Caki2 (cell line): ENCODE data around the gene DROSHA. TPM values are rescaled to one million over a fixed set of nuclear protein-coding genes. Genes with fewer than 3 reads are reported as not detected.
"Not testable (repeated sequence)": the region's sequence is repeated elsewhere in the genome, so short reads cannot be mapped to it uniquely, and the experiment has no call there.

ENCODE experiments used
- DNase-seq: peaks from one replicate; pipeline ENCODE4 v3.0.0-alpha.2; 2015; ENCODE audit warnings: low read depth
- in situ Hi-C: cut with HindIII; loops from 2 replicates; pipeline ENCODE4 v1.10.0; 2016; ENCODE audit warnings: low sequenced_read_pairs, low pct_unique_long_range_greater_than_20kb, mixed read lengths
- total RNA-seq: library from RNA; depleted of rRNA; stranded (reverse); fragments of >200 nt; shearing (Covaris generic); gene quantifications from 2 replicates; pipeline ENCODE4 v1.2.3, GENCODE V29; 2014; ENCODE audit warnings: low replicate concordance; rRNA removed

Gene DROSHA
- total RNA-seq, 1 experiment from 2014 or later, result 21.6 TPM

DNA sequence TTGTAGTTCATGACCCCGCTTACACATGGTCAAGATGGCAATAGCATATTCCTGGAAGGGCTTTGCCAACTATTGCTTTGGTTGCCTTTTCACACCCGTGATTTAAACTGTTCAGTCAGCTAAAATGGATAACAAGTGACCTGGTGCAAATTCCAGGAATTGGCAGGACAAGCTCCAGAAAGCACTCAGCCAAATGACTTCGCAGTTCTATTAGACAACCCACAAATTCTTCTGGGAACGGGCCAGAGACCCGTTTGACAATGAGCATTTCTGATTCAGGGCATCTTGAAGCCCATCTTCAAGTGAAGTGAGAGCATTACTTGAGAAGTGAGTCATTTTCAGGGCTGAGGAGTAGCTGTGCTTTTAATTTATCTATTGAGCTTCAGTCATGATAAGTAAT is 165.0 kb downstream of the DROSHA start:
- in situ Hi-C loops, result no loop called here
- DNase-seq, result no peak

DNA sequence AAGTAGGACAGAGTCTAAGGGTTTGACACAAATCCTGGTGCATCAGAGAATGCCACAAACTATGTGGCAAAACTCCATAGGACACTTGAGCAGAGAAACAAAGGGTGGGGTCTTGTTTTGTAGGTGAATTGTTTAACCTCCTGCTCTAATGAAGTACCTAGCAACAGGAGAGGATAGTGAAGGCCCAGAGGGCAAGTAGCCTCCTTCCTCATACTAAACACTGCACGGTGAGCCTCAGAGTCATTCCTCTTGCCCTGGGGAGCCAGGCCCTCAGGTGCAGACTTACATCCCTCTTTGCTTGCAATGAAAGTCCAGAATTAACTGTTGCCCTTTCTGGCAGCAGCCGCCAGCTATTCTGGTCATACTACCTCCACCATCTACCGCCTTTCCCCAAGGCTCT is 166.1 kb downstream of the DROSHA start:
- no peak for DNase-seq
- in situ Hi-C loops, result no loop called here

DNA sequence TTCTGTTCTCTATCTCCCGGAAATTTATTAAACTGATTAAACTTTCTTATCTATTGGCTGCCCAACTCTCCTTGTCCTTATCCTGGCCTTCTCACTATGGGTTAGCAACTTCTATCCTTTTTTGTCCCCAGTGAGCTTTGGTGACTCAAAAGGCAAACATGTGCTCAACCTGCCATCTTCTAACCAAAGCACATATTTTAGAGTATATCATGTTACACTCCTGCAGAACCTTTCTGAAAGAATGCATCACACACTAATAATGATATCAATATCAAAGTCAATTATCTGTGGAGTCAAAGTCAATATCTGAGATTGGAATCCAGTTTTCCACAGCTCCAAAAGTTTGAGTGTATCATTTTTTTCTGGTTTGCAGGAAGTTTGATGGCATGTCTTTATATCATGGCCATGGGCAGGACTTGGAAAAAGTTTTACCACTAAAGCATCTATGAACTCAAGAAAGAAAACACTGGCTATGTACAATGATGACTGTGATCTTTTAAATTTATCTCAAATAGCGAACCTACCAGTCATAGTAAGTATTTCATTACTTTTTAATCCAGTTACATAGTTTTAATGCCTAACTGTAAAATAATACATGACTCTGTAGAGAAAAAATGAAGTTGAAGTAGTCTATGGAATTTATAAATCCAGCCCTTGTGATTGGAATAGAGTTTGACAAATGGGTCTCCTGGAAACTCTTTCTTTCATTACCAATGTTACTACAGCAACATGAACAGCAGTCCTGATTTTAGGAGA is 166.8 kb downstream of the DROSHA start:
- in situ Hi-C loops, result no loop called here
- no peak for DNase-seq

DNA sequence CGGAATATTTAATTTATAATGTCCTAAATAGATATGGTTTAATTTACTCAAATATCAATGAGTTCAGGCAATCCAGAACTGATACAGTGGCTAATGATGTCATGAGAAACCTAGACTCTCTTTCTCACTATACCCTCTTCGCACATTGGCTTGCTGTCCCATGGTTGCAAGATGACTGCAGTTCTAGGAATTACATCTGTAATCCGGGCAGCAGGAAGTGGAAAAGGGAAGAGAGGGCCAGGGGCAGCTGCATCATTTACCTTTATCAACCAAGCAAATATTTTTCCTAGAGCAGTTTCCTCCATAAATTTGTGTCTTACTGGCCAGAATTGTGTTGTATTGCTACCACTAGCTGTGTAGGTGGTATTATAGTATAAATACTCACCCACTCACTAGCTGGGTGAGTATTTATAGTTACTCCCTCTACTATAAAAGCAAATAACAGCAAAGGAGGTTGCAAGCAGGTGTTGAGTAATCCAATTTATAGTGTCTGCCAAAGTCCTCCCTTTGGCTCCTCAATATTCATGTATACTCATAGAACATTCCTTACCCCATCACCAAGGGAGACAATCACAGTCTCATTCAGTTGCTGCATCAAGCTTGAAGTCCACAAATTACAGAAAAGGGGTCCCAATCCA is 168.8 kb downstream of the DROSHA start:
- in situ Hi-C loops, result no loop called here
- no peak for DNase-seq

DNA sequence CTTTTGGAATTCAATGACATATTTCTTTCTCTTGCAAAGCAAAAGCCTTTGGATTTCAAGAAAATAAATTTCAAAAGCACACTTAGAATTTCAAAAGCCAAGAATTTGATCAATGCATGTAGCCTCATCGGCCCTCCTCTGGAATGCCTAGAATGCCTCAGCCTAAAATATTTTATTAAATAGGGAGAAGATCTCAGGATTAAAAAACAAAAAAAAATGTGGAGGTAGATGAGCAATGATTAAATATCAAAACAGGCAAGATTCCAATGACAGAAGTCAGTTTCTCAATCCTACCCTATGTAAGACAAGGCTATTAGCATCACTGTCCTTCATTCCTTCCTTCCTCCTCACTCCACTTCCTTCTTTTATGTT is 169.4 kb downstream of the DROSHA start:
- DNase-seq, result no peak
- in situ Hi-C loops, result no loop called here

DNA sequence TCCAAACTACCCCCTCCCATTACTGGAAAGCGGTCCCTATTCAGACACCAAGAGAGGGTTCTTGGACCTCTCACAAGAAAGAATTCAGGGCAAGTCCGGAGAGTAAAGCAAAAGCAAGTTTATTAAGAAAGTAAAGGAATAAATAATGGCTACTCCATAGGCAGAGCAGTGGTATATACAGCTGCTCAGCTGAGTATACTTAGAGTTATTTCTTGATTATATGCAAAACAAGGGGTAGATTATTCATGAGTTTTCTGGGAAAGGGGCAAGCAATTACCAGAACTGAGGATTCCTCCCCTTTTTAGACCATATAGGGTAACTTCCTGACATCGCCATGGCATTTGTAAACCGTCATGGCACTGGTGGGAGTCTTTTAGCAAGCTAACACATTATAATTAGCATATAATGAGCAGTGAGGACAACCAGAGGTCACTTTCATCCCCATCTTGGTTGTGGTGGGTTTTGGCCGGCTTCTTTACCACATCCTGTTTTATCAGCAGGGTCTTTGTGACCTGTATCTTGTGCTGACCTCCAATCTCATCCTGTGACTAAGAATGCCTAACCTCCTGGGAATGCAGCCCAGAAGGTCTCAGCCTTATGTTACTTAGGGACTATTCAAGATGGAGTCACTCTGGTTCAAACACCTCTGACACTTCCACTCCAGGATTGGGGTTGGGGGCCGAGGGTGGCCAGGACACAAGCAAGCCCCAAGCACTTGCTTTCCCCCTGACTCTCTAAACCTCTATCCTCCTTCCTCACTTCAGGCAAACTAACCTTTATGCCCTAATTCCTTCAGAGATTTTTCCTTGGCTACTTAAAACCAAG is 170.0 kb downstream of the DROSHA start:
- in situ Hi-C loops, DNase-seq: not testable (repeated sequence)

DNA sequence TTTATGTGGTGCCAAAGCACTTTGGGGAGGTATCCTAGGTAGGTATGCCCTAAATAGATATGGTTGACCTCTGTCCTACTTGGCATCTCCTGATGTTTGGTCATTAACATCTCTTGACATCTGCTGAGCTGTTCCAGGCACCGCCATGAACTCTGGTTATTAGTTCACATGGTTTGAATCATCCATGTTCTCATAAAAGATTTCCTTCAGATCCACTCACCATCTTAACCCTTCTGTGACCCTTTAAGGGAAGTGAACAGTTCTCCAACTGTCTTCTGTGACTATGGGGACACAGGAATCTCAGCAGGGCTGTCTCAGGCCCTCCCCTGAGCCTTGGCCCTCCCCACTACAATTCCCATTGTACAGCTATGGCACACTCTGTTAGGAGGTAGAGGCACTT is 170.7 kb downstream of the DROSHA start:
- DNase-seq, result peak; percentile 16
- in situ Hi-C loops, result no loop called here

DNA sequence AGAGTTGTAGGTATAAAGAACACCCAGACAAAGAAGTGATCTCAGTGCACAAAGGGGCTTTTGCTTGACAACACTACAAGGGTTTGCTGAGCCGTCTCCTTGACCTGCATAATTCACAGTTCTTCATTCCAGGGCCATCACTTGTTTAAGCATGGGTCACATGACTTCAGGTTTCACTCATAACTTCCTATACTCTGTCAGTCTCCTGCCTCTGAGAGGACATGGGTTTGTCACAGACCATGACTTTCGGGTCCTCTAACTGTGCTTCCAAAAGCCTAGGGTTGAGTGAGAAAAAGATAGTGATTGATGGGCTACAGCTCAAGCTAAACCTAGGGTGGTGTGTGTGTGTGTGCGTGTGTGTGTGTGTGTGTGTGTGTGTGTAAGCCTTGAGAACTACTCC is 172.1 kb downstream of the DROSHA start:
- no peak for DNase-seq
- in situ Hi-C loops, result no loop called here

DNA sequence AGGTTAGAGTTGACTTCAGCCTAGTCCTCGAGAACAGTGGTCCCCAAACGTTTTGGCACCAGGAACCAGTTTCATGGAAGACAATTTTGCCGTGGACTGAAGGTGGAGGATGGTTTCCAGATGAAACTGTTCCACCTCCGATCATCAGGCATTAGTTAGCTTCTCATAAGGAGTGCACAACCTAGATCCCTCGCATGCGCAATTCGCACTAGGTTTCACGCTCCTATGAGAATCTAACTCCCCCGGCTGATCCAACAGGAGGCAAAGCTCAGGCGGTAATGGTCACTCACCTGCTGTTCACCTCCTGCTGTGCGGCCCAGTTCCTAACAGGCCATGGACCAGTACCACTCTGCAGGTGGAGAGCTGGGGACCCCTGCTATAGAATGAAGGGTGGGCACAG is 174.9 kb downstream of the DROSHA start:
- no peak for DNase-seq
- in situ Hi-C loops, result no loop called here

DNA sequence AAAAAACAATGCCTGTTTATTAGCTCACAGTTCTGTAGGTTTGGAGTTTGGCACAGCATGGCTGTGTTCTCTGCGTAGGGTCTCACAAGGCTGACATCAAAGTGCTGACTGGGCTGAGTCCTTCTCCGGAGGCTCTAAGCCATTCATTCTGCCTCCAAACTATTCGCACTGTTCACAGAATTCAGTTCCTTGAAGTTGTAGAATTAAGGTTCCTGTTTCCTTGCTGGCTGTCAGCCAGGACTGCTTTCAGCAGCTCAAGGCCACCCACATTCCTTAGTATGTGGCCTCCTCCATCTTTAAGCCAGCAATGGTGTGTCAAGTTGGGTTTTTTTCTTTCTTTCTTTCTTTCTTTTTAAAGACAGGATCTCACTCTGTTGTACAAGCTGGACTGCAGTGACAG is 176.6 kb downstream of the DROSHA start:
- in situ Hi-C loops, result no loop called here
- DNase-seq, result no peak

Other genes starting within 250 kb of the DROSHA start
- gene C5orf22, start 208 bp upstream of the DROSHA start, total RNA-seq, result 0.64 and 2.2 TPM in 2 replicates
- gene PDZD2, start 107.0 kb upstream of the DROSHA start, total RNA-seq, result 0.17 TPM in 1 of 2 replicates, not detected in the other